ENCODE measurements around the gene ELOVL5.

- TF ChIP-seq, protein P1, sequence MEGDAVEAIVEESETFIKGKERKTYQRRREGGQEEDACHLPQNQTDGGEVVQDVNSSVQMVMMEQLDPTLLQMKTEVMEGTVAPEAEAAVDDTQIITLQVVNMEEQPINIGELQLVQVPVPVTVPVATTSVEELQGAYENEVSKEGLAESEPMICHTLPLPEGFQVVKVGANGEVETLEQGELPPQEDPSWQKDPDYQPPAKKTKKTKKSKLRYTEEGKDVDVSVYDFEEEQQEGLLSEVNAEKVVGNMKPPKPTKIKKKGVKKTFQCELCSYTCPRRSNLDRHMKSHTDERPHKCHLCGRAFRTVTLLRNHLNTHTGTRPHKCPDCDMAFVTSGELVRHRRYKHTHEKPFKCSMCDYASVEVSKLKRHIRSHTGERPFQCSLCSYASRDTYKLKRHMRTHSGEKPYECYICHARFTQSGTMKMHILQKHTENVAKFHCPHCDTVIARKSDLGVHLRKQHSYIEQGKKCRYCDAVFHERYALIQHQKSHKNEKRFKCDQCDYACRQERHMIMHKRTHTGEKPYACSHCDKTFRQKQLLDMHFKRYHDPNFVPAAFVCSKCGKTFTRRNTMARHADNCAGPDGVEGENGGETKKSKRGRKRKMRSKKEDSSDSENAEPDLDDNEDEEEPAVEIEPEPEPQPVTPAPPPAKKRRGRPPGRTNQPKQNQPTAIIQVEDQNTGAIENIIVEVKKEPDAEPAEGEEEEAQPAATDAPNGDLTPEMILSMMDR (IDR thresholded peaks at IDR 0.05; ENCODE audit: poor library complexity, severe bottlenecking) = no peak
- TF ChIP-seq RAD21 (conservative IDR thresholded peaks at IDR 0.05) = no peak
- TF ChIP-seq TAF1 (IDR thresholded peaks at IDR 0.05; ENCODE audit: low read depth) = no peak
- TF ChIP-seq EZH2 (IDR thresholded peaks at IDR 0.05; ENCODE audit: borderline replicate concordance, insufficient read depth, low read length, poor library complexity, severe bottlenecking) = no peak
- TF ChIP-seq REST (IDR thresholded peaks at IDR 0.05; ENCODE audit: borderline replicate concordance) = no peak
- TF ChIP-seq EP300 (conservative IDR thresholded peaks at IDR 0.05; ENCODE audit: poor library complexity, severe bottlenecking) = no peak
- no peak for TF ChIP-seq POLR2AphosphoS5 (IDR thresholded peaks at IDR 0.05)
- no peak for TF ChIP-seq SMC3 (conservative IDR thresholded peaks at IDR 0.05; ENCODE audit: poor library complexity)
- no peak for TF ChIP-seq MXI1 (conservative IDR thresholded peaks at IDR 0.05; ENCODE audit: poor library complexity, severe bottlenecking)
Measured at GRCh38 chr6:53318429-53318828, 30.3 kb downstream of the ELOVL5 start.

Data from neural cell (in vitro differentiated cells).